ENCODE results near the gene DPP4. TPM values are rescaled to one million over a fixed set of nuclear protein-coding genes. Genes with fewer than 3 reads are reported as not detected.

The DPP4 gene
- total and polyA plus RNA-seq, 2 of the 4 experiments (the other 2 are of a cell fraction): 13.2 to 19.0 TPM

GRCh38 chr2:161961061-161961460 lies 113.0 kb downstream of the DPP4 start:
- no peaks in the 10 kb centered on the region for H3K79me1 ChIP-seq (ENCODE audit: low read depth in 1 of 2, low read length in 2 of 2)
- peaks cover 2% of the 10 kb centered on the region; the same call in 1 of the 2 replicates for H3K27me3 ChIP-seq (ENCODE audit: control insufficient read depth, insufficient read depth, low read length)
- no peak overlapping the region for H2BK15ac ChIP-seq (ENCODE audit: low read depth, low read length)
- H3K4me3 ChIP-seq (ENCODE audit: insufficient read depth, low read depth, low read length): no peak overlapping the region
- H3K4ac ChIP-seq (ENCODE audit: low read depth, low read length): no peak overlapping the region
- no TSS peak for BruUV-seq (replicated peaks)
- H2AFZ ChIP-seq (replicated peaks; ENCODE audit: low read length, poor library complexity): no peak overlapping the region
- H4K8ac ChIP-seq (ENCODE audit: low read depth in 2 of 2, low read length in 2 of 2): no peak overlapping the region
- H2AK5ac ChIP-seq (ENCODE audit: low read depth, low read length): no peak overlapping the region
- no peak overlapping the region for H4K5ac ChIP-seq (ENCODE audit: low read depth, low read length)
- no peak overlapping the region for H2BK120ac ChIP-seq (ENCODE audit: low read depth, low read length)
- H3K23ac ChIP-seq (ENCODE audit: low read depth, low read length): no peak overlapping the region
- DNase-seq (no peak), ATAC-seq (ENCODE audit: low read depth) (no peak)
- ChIA-PET CTCF (no interaction called here), POLR2A (ENCODE audit: unreplicated experiment) (no interaction called here)
- no peaks in the 10 kb centered on the region for H3K9me3 ChIP-seq (ENCODE audit: control insufficient read depth, insufficient read depth, low read length)
- H2BK20ac ChIP-seq (ENCODE audit: low read depth, low read length): no peak overlapping the region
- no peaks in the 10 kb centered on the region for H3K9me1 ChIP-seq (ENCODE audit: insufficient read depth, low read length)
- no peak overlapping the region for H3K27ac ChIP-seq (ENCODE audit: insufficient read depth, low read length)
- in situ Hi-C loops (cut with MboI; ENCODE audit: low sequenced_read_pairs): no loop called here
- no peaks in the 10 kb centered on the region for H3K36me3 ChIP-seq (ENCODE audit: control insufficient read depth, insufficient read depth, low read length)
- H3K4me2 ChIP-seq (ENCODE audit: low read depth, low read length): no peak overlapping the region
- TF ChIP-seq FOS (IDR thresholded peaks at IDR 0.05; ENCODE audit: low read depth, low read length): no peak
- no peak for TF ChIP-seq MAFK (IDR thresholded peaks at IDR 0.05; ENCODE audit: low read depth, low read length)
- TF ChIP-seq RAD21 (IDR thresholded peaks at IDR 0.05; ENCODE audit: low read length): no peak
- TF ChIP-seq SMC3 (IDR thresholded peaks at IDR 0.05; ENCODE audit: low read depth, low read length): no peak
- no peak for TF ChIP-seq CTCF (conservative IDR thresholded peaks at IDR 0.05; ENCODE audit: low read depth, low read length)
- TF ChIP-seq ELK1 (IDR thresholded peaks at IDR 0.05; ENCODE audit: borderline replicate concordance, low read depth, low read length): no peak
- TF ChIP-seq RCOR1 (IDR thresholded peaks at IDR 0.05; ENCODE audit: insufficient replicate concordance, low read length): no peak
- no peak for TF ChIP-seq RFX5 (IDR thresholded peaks at IDR 0.05; ENCODE audit: low read depth, low read length)
- no peak overlapping the region for H4K91ac ChIP-seq (ENCODE audit: insufficient read depth, low read depth, low read length)
- H3K56ac ChIP-seq (ENCODE audit: extremely low read depth, insufficient read depth, low read length): no peak overlapping the region
- dilution Hi-C loops (cut with HindIII; ENCODE audit: low sequenced_read_pairs, unreplicated experiment): no loop called here
- no peak overlapping the region for H3K9ac ChIP-seq (ENCODE audit: low read depth, low read length)
- no peaks in the 10 kb centered on the region for H3K4me1 ChIP-seq (ENCODE audit: control insufficient read depth, insufficient read depth, low read length)
- no peaks in the 10 kb centered on the region for H4K20me1 ChIP-seq (ENCODE audit: insufficient read depth, low read length)
- intact Hi-C loops (cut with micrococcal nuclease): no loop called here
- no peak overlapping the region for H2BK5ac ChIP-seq (ENCODE audit: low read depth, low read length, poor library complexity, severe bottlenecking)
- no CpG with 5 or more reads among the region's 2 CpGs for WGBS, 2 experiments (ENCODE audit: extremely low coverage in 2 of 2, insufficient read length in 1 of 2)
- no peak overlapping the region for H3K14ac ChIP-seq (replicated peaks; ENCODE audit: low read depth, low read length)
- H3K18ac ChIP-seq (ENCODE audit: low read depth, low read length): no peak overlapping the region
- no peak overlapping the region for H2AK9ac ChIP-seq (replicated peaks; ENCODE audit: low read depth, low read length, poor library complexity)
